Measurements from ENCODE around the gene EFNA5.

DNA sequence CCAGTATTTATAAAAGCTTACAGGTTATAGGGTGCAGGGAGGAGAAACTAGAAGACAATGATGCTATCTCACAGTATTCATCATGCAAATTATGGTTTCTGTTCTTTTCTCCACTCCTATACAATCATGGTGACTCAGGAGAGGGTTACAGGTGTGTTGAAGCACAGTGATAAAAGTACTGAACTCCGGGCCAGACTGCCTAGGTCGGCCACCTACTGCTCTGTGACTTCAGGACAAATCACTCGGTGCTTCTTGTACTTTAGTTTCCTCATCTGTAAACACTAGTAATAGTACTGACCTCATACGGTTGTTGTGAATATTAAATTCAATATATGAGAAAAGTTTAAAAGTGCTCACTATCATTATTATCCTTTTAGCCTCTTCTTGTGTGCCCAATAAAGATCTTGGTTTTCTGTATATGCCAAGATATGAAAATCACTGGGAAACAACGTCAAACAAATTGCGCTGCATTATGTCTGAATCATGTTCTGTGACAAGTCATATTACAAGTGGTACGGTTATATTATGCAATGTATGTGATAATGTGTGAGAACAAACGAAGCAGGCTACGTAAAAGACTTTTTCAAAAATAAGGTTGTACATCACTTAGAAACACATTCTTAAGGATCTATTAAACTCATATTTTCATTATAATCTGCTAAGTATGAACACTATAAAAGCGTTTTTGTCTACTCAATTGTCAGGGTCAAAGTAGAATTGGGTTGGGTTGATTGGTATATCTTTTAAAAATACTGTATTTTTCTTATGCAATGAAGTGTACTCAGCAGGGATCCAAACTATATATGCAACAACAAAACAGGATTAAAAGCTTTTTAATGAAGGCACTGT, 153.3 kb downstream of the EFNA5 start:
- no peak for TF ChIP-seq EZH2 (IDR thresholded peaks at IDR 0.05)
- TF ChIP-seq POLR2AphosphoS5 (IDR thresholded peaks at IDR 0.05; ENCODE audit: borderline replicate concordance, low read depth, low read length): no peak
- no peak for TF ChIP-seq FOXP2 (optimal IDR thresholded peaks at IDR 0.05; ENCODE audit: control extremely low read depth, extremely low read length, insufficient read depth)

Measured in SK-N-MC (cell line).